IMR-90 (cell line): ENCODE results near the gene ZNF592.

Source experiments
- BHLHE40 ChIP-seq: fragments of 150-350 bp; IDR thresholded peaks from 2 replicates; pipeline ENCODE4 v1.6.1; 2016; ENCODE audit warnings: mild to moderate bottlenecking, low read depth, low read length
- CTCF ChIP-seq: conservative IDR thresholded peaks from 2 replicates; pipeline ENCODE4 v1.5.1; 2012; ENCODE audit warnings: mild to moderate bottlenecking, low read depth, low read length, improper control_type of control experiment
- ELK1 ChIP-seq: fragments of 150-350 bp; IDR thresholded peaks from 2 replicates; pipeline ENCODE4 v1.6.1; 2016; ENCODE audit warnings: low read depth, mild to moderate bottlenecking, low read length, moderate library complexity, borderline replicate concordance
- FOS ChIP-seq: fragments of 150-350 bp; IDR thresholded peaks from 2 replicates; pipeline ENCODE4 v1.6.1; 2016; ENCODE audit warnings: low read depth, low read length
- MAFK ChIP-seq: IDR thresholded peaks from 2 replicates; pipeline ENCODE4 v1.6.1; 2012; ENCODE audit warnings: low read depth, low read length, improper control_type of control experiment
- MAZ ChIP-seq: IDR thresholded peaks from 2 replicates; pipeline ENCODE4 v1.6.1; 2012; ENCODE audit warnings: low read depth, mild to moderate bottlenecking, low read length, improper control_type of control experiment, moderate library complexity, borderline replicate concordance
- POLR2A ChIP-seq: IDR thresholded peaks from 2 replicates; pipeline ENCODE4 v1.6.1; 2012; ENCODE audit warnings: mild to moderate bottlenecking, low read depth, low read length
- RCOR1 ChIP-seq: IDR thresholded peaks from 2 replicates; pipeline ENCODE4 v1.6.1; 2012; ENCODE audit warnings: mild to moderate bottlenecking, low read length, improper control_type of control experiment; ENCODE audit not compliant: insufficient replicate concordance
- RFX5 ChIP-seq: IDR thresholded peaks from 2 replicates; pipeline ENCODE4 v1.8.0; 2012; ENCODE audit warnings: low read depth, mild to moderate bottlenecking, low read length, moderate library complexity
- SMC3 ChIP-seq: fragments of 150-350 bp; IDR thresholded peaks from 2 replicates; pipeline ENCODE4 v1.6.1; 2016; ENCODE audit warnings: low read depth, mild to moderate bottlenecking, antibody characterized with exemption, low read length, moderate library complexity
- USF2 ChIP-seq: fragments of 150-350 bp; IDR thresholded peaks from 2 replicates; pipeline ENCODE4 v1.6.1; 2017; ENCODE audit warnings: mild to moderate bottlenecking, antibody characterized with exemption, low read length, low read depth

- TF ChIP-seq BHLHE40 = no peak
- no peak for TF ChIP-seq RFX5
- no peak for TF ChIP-seq FOS
- TF ChIP-seq RCOR1 = no peak
- no peak for TF ChIP-seq CTCF
- no peak for TF ChIP-seq ELK1
- TF ChIP-seq POLR2A = no peak
- TF ChIP-seq SMC3 = no peak
- TF ChIP-seq USF2 = no peak
- TF ChIP-seq MAZ = no peak
- no peak for TF ChIP-seq MAFK
Measured at GRCh38 chr15:84762840-84763572, 14.6 kb downstream of the ZNF592 start.
